GM18505 (cell line): ENCODE data around the gene VWA3B.

Experiments
- ATAC-seq: cut with Tn5 transposase; IDR thresholded peaks from one replicate; pipeline ENCODE4 v1.9.1; 2021; ENCODE audit not compliant: unreplicated experiment
- POLR2A ChIP-seq: IDR thresholded peaks from 4 replicates; pipeline ENCODE4 v1.6.1; 2011; ENCODE audit warnings: borderline replicate concordance; ENCODE audit not compliant: insufficient read depth, insufficient read length; ENCODE audit errors: extremely low read depth

Gene VWA3B

DNA sequence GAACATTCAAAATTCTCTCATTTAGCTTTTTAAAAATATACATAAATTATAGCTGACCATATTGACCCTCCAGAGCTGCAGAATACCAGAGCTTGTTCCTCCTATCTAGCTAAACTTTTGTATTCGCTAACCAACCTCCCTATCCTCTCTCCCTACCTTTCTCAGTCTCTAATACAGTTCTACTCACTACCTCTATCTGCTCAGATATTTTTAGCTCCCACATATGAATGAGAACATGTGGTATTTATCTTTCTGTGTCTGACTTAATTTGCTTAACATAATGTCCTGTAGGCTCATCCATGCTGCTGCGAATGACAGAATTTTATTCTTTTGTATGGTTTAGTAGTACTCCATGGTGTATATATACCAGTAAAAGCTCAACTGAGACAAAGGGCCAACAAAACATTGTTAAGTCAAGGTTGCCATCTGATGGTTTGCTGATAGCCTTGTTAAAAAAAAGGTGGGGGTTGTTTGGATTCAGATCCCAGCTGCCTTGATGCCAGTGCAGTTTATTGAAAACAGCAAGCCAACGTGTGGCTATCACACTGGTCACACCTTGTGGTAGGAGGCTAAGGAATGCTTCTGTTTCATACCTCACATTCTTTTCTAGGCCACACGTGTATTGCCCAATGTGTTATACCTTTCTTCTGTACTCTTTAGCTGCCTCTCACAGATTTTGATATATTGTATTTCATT is 101.5 kb downstream of the VWA3B start:
- no peak for TF ChIP-seq POLR2A
- no peak for ATAC-seq

DNA sequence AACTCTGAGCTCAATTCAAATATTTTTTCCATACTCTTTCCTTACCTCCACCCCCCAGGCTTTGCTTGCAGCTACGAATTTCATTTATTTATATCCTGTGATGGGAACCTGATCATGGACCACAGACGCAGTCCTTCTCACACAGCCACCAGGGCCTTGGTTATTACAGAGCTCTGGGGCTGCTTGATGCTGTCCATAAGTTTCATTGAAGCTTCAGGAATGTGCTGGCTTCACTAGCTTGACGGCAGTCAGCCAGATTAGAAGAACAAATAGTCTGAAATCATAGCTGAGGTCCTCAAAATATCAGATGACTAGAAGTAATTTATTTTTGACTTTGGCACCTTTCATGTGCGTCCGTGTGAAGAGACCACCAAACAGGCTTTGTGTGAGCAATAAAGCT is 104.9 kb downstream of the VWA3B start:
- no peak for ATAC-seq
- no peak for TF ChIP-seq POLR2A

GRCh38 chr2:98201576-98201975 is 114.6 kb downstream of the VWA3B start:
- no peak for ATAC-seq

GRCh38 chr2:98205889-98206288 is 118.9 kb downstream of the VWA3B start:
- no peak for ATAC-seq

More at GRCh38 chr2:98201576-98201975, 114.6 kb downstream of the VWA3B start:
- TF ChIP-seq POLR2A = no peak

GRCh38 chr2:98212092-98213000 is 125.4 kb downstream of the VWA3B start:
- ATAC-seq = no peak
- TF ChIP-seq POLR2A = no peak

More at GRCh38 chr2:98205889-98206288, 118.9 kb downstream of the VWA3B start:
- no peak for TF ChIP-seq POLR2A

DNA sequence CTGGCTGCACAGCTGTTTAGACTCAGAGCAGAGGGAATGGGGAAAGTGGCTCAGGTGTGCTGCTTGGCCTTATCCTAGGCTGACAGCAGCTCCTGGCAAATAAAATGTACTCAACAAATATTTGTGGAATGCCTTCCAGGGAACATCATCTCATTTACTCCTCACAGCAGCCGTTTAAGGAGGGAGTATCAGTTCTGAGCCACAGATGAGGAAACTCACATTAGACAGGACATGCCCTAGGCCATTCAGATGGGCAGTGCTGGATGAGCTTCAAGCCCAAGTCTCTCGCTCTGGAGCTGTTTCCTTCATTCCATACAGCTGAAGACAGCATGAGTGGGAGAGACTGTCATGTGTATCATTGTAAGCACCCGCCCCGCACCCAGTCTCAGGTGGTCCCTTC is 129.6 kb downstream of the VWA3B start:
- no peak for TF ChIP-seq POLR2A
- no peak for ATAC-seq

GRCh38 chr2:98219152-98219551 is 132.2 kb downstream of the VWA3B start:
- no peak for TF ChIP-seq POLR2A
- ATAC-seq = no peak

DNA sequence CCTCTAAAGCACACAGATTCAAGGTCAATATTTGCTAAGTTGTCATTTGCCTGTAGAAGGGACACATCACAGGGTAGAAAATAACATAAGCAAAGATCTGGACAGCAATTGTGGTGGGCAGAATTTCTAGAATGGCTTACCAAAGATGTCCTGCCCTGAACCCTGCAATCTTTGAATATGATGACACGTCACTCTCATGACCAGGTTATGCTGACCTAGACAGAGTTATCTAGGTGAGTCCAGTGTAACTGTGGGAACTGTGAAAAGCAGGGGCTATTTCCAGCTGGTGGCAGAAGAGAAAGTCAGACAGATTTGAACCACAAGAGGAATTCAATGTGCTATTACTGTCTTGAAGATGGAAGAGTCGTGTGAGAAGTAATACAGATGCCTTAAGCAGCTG is 147.0 kb downstream of the VWA3B start:
- no peak for ATAC-seq
- TF ChIP-seq POLR2A = no peak

- ATAC-seq = no peak
- TF ChIP-seq POLR2A = no peak
Observed at GRCh38 chr2:98234776-98235175, 147.8 kb downstream of the VWA3B start.

- no peak for TF ChIP-seq POLR2A
- ATAC-seq = no peak
Observed at GRCh38 chr2:98236935-98237334, 150.0 kb downstream of the VWA3B start.

- ATAC-seq = no peak
- no peak for TF ChIP-seq POLR2A
Observed at GRCh38 chr2:98240786-98241398, 153.9 kb downstream of the VWA3B start.

DNA sequence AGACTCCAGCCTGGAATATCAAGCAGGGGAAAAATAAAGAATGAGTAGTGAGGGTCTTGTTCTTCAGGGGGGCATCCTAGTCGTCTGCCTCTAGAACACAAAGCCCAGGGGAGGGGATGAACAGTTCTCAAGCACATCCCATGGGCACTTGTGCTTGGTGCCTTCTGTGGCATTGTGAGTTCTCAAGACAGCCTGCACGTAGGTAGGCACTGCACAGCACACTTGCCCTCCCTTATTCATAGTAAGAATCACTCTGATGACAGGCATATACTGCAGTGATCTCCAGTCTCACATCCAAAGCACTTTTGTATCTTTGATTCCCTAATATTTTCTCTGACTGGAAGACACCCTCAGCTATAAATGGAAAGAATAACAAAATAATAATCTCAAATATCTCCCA is 154.6 kb downstream of the VWA3B start:
- no peak for TF ChIP-seq POLR2A
- no peak for ATAC-seq

DNA sequence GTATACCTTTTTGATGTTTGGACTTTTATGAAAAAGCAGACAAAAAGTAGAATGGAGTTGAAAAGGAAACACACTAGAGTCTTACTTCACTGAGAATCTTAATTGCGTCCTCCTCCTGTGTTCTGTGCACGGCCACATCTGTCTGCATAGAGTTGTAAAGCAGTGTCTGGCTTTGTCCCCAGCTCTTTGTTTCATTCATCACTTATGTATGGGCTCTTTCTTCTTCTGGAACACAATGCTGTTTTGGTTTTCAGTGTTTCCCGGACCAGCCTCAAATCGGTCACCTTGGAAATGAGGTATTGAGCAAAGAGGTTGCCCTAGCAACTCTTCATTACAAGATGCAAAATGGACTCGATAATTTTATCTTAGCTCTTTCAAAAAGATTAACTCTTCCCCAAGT is 155.0 kb downstream of the VWA3B start:
- TF ChIP-seq POLR2A = no peak
- no peak for ATAC-seq

GRCh38 chr2:98245491-98245890 is 158.5 kb downstream of the VWA3B start:
- no peak for TF ChIP-seq POLR2A
- no peak for ATAC-seq

GRCh38 chr2:98247383-98247782 is 160.4 kb downstream of the VWA3B start:
- no peak for TF ChIP-seq POLR2A
- no peak for ATAC-seq
